Thyroid gland (tissue), 4 donors: ENCODE results near the gene ST6GALNAC6. TPM values are rescaled to one million over a fixed set of nuclear protein-coding genes. Genes with fewer than 3 reads are reported as not detected.
A peak's percentile ranks its signal among the peaks of the same experiment; 100 is the strongest.

Experiments
- DNase-seq, 2 donors: peaks; one replicate each; pipeline ENCODE4 v3.0.0-alpha.2; 2019
- H3K27ac ChIP-seq, 3 donors: fragments of 200-600 bp; sonication (generic); 1 replicate in 2 of 3; 2 replicates in 1 of 3; pipeline ENCODE4 v1.5.1; 2016 to 2019; ENCODE audit warnings: mild to moderate bottlenecking in 1 of 3, moderate library complexity in 1 of 3
- H3K27me3 ChIP-seq: fragments of 200-600 bp; sonication (generic); one replicate; pipeline ENCODE4 v1.5.1; 2019
- H3K36me3 ChIP-seq, 2 donors: fragments of 200-600 bp; sonication (generic); one replicate each; pipeline ENCODE4 v1.5.1; 2016 to 2019
- H3K4me1 ChIP-seq, 2 donors: fragments of 200-600 bp; sonication (generic); one replicate each; pipeline ENCODE4 v1.5.1; 2017 to 2019
- H3K4me3 ChIP-seq, 3 donors: fragments of 200-600 bp; sonication (generic); replicated peaks in 1 of 3; 1 replicate in 2 of 3; 2 replicates in 1 of 3; pipeline ENCODE4 v1.5.1; 2016; ENCODE audit warnings: mild to moderate bottlenecking in 1 of 3
- H3K9me3 ChIP-seq: fragments of 200-600 bp; sonication (generic); one replicate; pipeline ENCODE4 v1.5.1; 2017
- CTCF ChIP-seq, 6 experiments: fragments of 200-600 bp in 3 of 6; fragments of 450-650 bp in 3 of 6; sonication (generic) in 3 of 6; IDR thresholded peaks; one replicate each; pipeline ENCODE4 v1.5.1; 2016 to 2019; ENCODE audit warnings: antibody characterized with exemption in 6 of 6, mild to moderate bottlenecking in 2 of 6, inconsistent platforms in 1 of 6, moderate library complexity in 1 of 6
- POLR2A ChIP-seq, 2 donors: fragments of 450-650 bp; IDR thresholded peaks; one replicate each; pipeline ENCODE4 v1.6.1; 2017; ENCODE audit warnings: antibody characterized with exemption in 2 of 2, mild to moderate bottlenecking in 2 of 2, moderate library complexity in 1 of 2
- WGBS, 2 donors: methylation state at CpG; one replicate each; pipeline ENCODE4 v1.1.5; 2017; 5-methylcytosine and 5-hydroxymethylcytosine counted together
- intact Hi-C: fragments of 100-400 bp; cut with DNase I; formaldehyde crosslinking; loops from one replicate; pipeline ENCODE4 v1.15.1; 2023
- total RNA-seq, 4 donors: library from RNA; depleted of rRNA; stranded (reverse); fragments of >200 nt; gene quantifications; one replicate each; pipeline ENCODE4 v1.2.3, GENCODE V29; 2016

Gene ST6GALNAC6
- total RNA-seq, 4 donors from 2014 or later, result 39.2 to 124 (median 50.8) TPM

DNA sequence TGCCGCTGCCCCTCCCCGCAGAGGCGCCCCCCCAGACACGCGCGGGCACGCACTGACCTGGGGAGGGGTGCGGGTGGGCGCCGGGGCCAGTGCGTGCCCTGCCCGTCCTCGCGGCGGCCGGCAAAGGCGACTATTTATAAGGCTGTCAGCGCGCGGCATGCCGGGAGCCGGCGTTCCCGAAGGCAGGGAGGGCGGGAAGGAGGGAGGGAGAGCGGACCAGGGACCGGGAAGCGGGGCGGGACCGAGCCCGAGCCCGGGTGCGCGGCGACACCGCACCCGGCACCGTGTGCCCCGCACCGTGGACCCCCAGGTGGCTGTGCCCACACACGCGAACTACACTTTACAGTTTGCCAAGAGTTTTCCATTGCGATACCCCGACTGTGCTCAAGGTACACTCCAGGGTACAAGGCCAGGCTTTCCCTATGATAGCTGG, 21.8 kb downstream of the ST6GALNAC6 start, which contains the start of gene AK1:
Gene AK1 (minus strand): TSS at position 110 of the 433 bp plus-strand sequence. CDS start 3,058 bp downstream, outside the sequence.
- WGBS, 2 donors, result 10 to 13% methylated on average over 2 to 7 of the region's 44 CpGs
- Histone ChIP-seq H3K9me3 (no peaks in the 10 kb centered on the region), H3K27ac (peak within 1 kb of the TSS; percentile 44 to 74 (median 65)), H3K36me3 (no peaks in the 10 kb centered on the region), H3K4me3 (peak within 1 kb of the TSS; percentile 18 to 54 (median 28)), H3K4me1 (peaks cover 43 to 44% of the 10 kb centered on the region in 2 donors), H3K27me3 (no peaks in the 10 kb centered on the region)
- TF ChIP-seq POLR2A (IDR thresholded peaks at IDR 0.05) (peak in 1 of 2 donors; percentile 86), CTCF (IDR thresholded peaks at IDR 0.05) (no peak)
- peak; percentile 84 to 88 for DNase-seq
- intact Hi-C loops, result no loop called here

DNA sequence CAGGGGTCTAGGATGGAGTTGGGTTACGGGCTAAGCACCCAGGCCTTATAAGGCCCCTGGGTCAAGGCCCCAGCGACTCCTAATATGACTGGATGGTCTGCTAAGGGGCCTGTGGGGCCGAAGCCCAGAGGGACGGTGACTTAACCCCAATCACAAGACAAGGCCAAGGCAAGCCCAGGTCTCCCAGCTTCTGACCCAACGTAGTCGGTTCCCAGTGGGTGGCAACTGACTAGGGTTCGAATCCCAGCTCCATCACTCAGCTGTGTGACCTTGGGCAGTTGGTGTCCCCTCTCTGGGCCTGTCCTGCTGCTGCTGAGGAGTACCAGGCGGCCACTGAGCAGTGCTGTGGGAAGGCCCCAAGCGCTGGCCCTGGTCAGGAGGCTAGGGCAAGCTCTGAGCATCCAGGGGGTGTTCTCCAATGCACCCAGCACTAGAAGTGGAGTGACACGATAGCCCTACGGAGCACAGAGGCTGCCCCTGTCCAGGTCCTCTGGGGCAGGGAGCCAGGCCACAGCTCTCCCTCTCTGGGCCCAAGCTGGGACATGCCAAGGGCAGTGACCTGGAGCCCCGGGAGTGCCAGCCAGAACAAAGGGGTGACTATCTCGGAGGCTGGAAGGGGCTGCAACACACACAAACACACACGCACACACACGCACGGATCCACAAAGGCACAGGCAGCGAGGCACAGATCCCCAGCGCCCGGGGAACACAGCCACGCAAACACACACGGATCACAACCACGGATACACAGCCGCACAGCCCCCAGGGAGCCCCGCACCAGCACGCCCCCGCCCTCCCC, 22.4 kb downstream of the ST6GALNAC6 start:
- H3K36me3 ChIP-seq, result no peaks in the 10 kb centered on the region
- no peaks in the 10 kb centered on the region for H3K27me3 ChIP-seq
- peak overlapping the region; percentile 18 to 54 (median 28) for H3K4me3 ChIP-seq
- WGBS, 2 donors, result 13 to 59% methylated on average over 9 to 12 of the region's 26 CpGs
- TF ChIP-seq CTCF (IDR thresholded peaks at IDR 0.05) (no peak), POLR2A (IDR thresholded peaks at IDR 0.05) (no peak)
- peak overlapping the region; percentile 44 to 74 (median 65) for H3K27ac ChIP-seq
- intact Hi-C loops, result no loop called here
- DNase-seq, result peak; percentile 77 to 83
- no peaks in the 10 kb centered on the region for H3K9me3 ChIP-seq
- H3K4me1 ChIP-seq, result peaks cover 43 to 44% of the 10 kb centered on the region in 2 donors

- intact Hi-C loops, result no loop called here
- H3K4me1 ChIP-seq, result peaks cover 43 to 44% of the 10 kb centered on the region in 2 donors
- peak overlapping the region; percentile 44 to 74 (median 65) for H3K27ac ChIP-seq
- H3K27me3 ChIP-seq, result no peaks in the 10 kb centered on the region
- H3K36me3 ChIP-seq, result peaks cover 0 to 5% of the 10 kb centered on the region in 2 donors
- peak in 1 of 6 experiments; percentile 17 for TF ChIP-seq CTCF (IDR thresholded peaks at IDR 0.05)
- no peak for TF ChIP-seq POLR2A (IDR thresholded peaks at IDR 0.05)
- no peaks in the 10 kb centered on the region for H3K9me3 ChIP-seq
- DNase-seq, result peak; percentile 64 to 86
- no peak overlapping the region for H3K4me3 ChIP-seq
- WGBS, 2 donors, result 16 to 55% methylated on average over 6 to 7 of the region's 14 CpGs
These were observed 23.2 kb downstream of the ST6GALNAC6 start for GRCh38 chr9:127876026-127876763.

GRCh38 chr9:127875306-127875966, 24.0 kb downstream of the ST6GALNAC6 start:
- DNase-seq, result no peak
- Histone ChIP-seq H3K36me3 (peaks cover 0 to 10% of the 10 kb centered on the region in 2 donors), H3K4me3 (no peak overlapping the region), H3K27me3 (no peaks in the 10 kb centered on the region), H3K9me3 (no peaks in the 10 kb centered on the region), H3K27ac (peak overlapping the region in 2 of 3 donors; percentile 44 to 74), H3K4me1 (peaks cover 43 to 44% of the 10 kb centered on the region in 2 donors)
- TF ChIP-seq CTCF (IDR thresholded peaks at IDR 0.05) (no peak), POLR2A (IDR thresholded peaks at IDR 0.05) (no peak)
- intact Hi-C loops, result no loop called here
- WGBS, 2 donors, result 78 to 79% methylated on average over 10 of the region's 10 CpGs
